Mesenchymal stem cell (in vitro differentiated cells and primary cell): ENCODE results near the gene RPTOR.

Source experiments
- DNase-seq: peaks from one replicate; pipeline ENCODE4 v3.0.0-alpha.2; 2013
- H2AFZ ChIP-seq: one replicate; pipeline ENCODE4 v1.6.1; 2013; ENCODE audit warnings: low read depth, mild to moderate bottlenecking, control low read depth, inconsistent platforms, low read length, moderate library complexity
- H2AK5ac ChIP-seq: 2 replicates; pipeline ENCODE4 v1.6.1; 2013; ENCODE audit warnings: low read length, moderate library complexity, mild to moderate bottlenecking, inconsistent platforms; ENCODE audit not compliant: severe bottlenecking
- H2BK120ac ChIP-seq: one replicate; pipeline ENCODE4 v1.6.1; 2013; ENCODE audit warnings: low read depth, mild to moderate bottlenecking, inconsistent platforms, low read length, moderate library complexity
- H2BK12ac ChIP-seq, 2 experiments: one replicate each; pipeline ENCODE4 v1.6.1; 2013; ENCODE audit warnings: inconsistent platforms in 2 of 2, low read length in 2 of 2, mild to moderate bottlenecking in 2 of 2, moderate library complexity in 2 of 2, control low read depth in 1 of 2
- H2BK15ac ChIP-seq: one replicate; pipeline ENCODE4 v1.6.1; 2013; ENCODE audit warnings: mild to moderate bottlenecking, low read depth, inconsistent platforms; ENCODE audit not compliant: poor library complexity, severe bottlenecking
- H2BK5ac ChIP-seq: 2 replicates; pipeline ENCODE4 v1.6.1; 2013; ENCODE audit warnings: low read depth, mild to moderate bottlenecking, low read length, control low read depth, inconsistent platforms; ENCODE audit not compliant: poor library complexity, severe bottlenecking
- H3K14ac ChIP-seq, 2 experiments: one replicate each; pipeline ENCODE4 v1.6.1; 2013; ENCODE audit warnings: inconsistent platforms in 2 of 2, low read length in 2 of 2, control low read depth in 1 of 2, mild to moderate bottlenecking in 1 of 2, moderate library complexity in 1 of 2
- H3K18ac ChIP-seq, 2 experiments: one replicate each; pipeline ENCODE4 v1.6.1; 2013; ENCODE audit warnings: inconsistent platforms in 2 of 2, low read length in 2 of 2, control low read depth in 1 of 2, low read depth in 1 of 2, mild to moderate bottlenecking in 1 of 2
- H3K23ac ChIP-seq, 2 experiments: one replicate each; pipeline ENCODE4 v1.6.1; 2013; ENCODE audit warnings: inconsistent platforms in 2 of 2, low read length in 2 of 2, mild to moderate bottlenecking in 2 of 2, moderate library complexity in 2 of 2, control low read depth in 1 of 2
- H3K27ac ChIP-seq: 2 replicates; pipeline ENCODE4 v1.5.1; 2013; ENCODE audit warnings: mild to moderate bottlenecking, moderate library complexity, low read length, control low read depth, inconsistent platforms; ENCODE audit not compliant: poor library complexity, severe bottlenecking
- H3K27me3 ChIP-seq, 2 experiments: 2 replicates each; pipeline versions ENCODE4 v1.6.1 to v1.7.0; 2013; ENCODE audit warnings: low read length in 2 of 2, mild to moderate bottlenecking in 2 of 2, moderate library complexity in 2 of 2, control low read depth in 1 of 2, inconsistent platforms in 1 of 2; ENCODE audit not compliant: control insufficient read depth in 1 of 2, insufficient read depth in 1 of 2
- H3K36me3 ChIP-seq, 2 experiments: 2 replicates each; pipeline versions ENCODE4 v1.6.1 to v1.7.0; 2013; ENCODE audit warnings: low read length in 2 of 2, control low read depth in 1 of 2, inconsistent platforms in 1 of 2, low read depth in 1 of 2, mild to moderate bottlenecking in 1 of 2; ENCODE audit not compliant: insufficient read depth in 2 of 2, control insufficient read depth in 1 of 2
- H3K4ac ChIP-seq, 2 experiments: one replicate each; pipeline ENCODE4 v1.6.1; 2013; ENCODE audit warnings: inconsistent platforms in 2 of 2, low read length in 2 of 2, mild to moderate bottlenecking in 2 of 2, moderate library complexity in 2 of 2, control low read depth in 1 of 2, low read depth in 1 of 2
- H3K4me1 ChIP-seq: 2 replicates; pipeline ENCODE4 v1.6.1; 2013; ENCODE audit warnings: low read depth, low read length, control low read depth; ENCODE audit not compliant: control insufficient read depth, insufficient read depth
- H3K4me2 ChIP-seq: 2 replicates; pipeline ENCODE4 v1.6.1; 2013; ENCODE audit warnings: low read length, mild to moderate bottlenecking, inconsistent platforms; ENCODE audit not compliant: poor library complexity, severe bottlenecking
- H3K4me3 ChIP-seq, 2 experiments: 2 replicates each; pipeline versions ENCODE4 v1.5.1 to v1.7.0; 2013; ENCODE audit warnings: low read length in 2 of 2, mild to moderate bottlenecking in 2 of 2, control low read depth in 1 of 2, low read depth in 1 of 2; ENCODE audit not compliant: insufficient read depth in 1 of 2
- H3K79me1 ChIP-seq: replicated peaks from 2 replicates; pipeline ENCODE4 v1.6.1; 2013; ENCODE audit warnings: mild to moderate bottlenecking, control low read depth, low read length, inconsistent platforms; ENCODE audit not compliant: poor library complexity, severe bottlenecking
- H3K9ac ChIP-seq: 2 replicates; pipeline ENCODE4 v1.7.0; 2013; ENCODE audit warnings: mild to moderate bottlenecking, low read length, moderate library complexity
- H3K9me3 ChIP-seq: 2 replicates; pipeline ENCODE4 v1.7.0; 2013; ENCODE audit warnings: mild to moderate bottlenecking, low read length; ENCODE audit not compliant: control insufficient read depth
- H4K8ac ChIP-seq: one replicate; pipeline ENCODE4 v1.6.1; 2013; ENCODE audit warnings: inconsistent platforms, mild to moderate bottlenecking, low read length, moderate library complexity
- H4K91ac ChIP-seq: one replicate; pipeline ENCODE4 v1.6.1; 2013; ENCODE audit warnings: mild to moderate bottlenecking, low read length, inconsistent platforms
- WGBS: methylation state at CpG from one replicate; pipeline ENCODE4 v1.1.7; 2013; ENCODE audit warnings: mixed read lengths; 5-methylcytosine and 5-hydroxymethylcytosine counted together

RPTOR gene

GRCh38 chr17:80738987-80739730 lies 194.5 kb downstream of the RPTOR start:
- WGBS = 75% methylated on average over 19 of the region's 21 CpGs
- H2AK5ac ChIP-seq = no peak overlapping the region

DNA sequence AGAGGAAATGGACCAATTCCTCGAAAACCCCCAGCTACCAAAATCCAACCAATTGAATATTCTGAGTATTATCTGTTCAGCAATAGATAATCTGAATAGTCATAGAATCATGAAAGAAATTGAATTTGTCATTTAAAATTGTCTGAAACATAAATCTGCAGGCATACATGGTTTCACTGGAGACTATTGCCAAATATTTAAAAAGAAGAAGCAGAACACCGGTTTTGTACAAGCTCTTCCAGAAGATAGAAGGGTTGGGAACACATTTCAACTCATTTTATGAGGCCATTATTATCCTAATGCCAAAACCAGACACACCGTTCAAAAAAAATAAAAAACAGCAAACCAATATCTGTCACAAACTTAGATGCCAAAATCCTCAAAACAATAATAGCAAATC lies 195.5 kb downstream of the RPTOR start:
- peaks cover 38% of the 10 kb centered on the region for H3K79me1 ChIP-seq
- H2AFZ ChIP-seq = no peak overlapping the region
- H2BK12ac ChIP-seq = no peak overlapping the region
- H2BK120ac ChIP-seq = no peak overlapping the region
- H3K4me2 ChIP-seq = no peak overlapping the region
- H4K8ac ChIP-seq = no peak overlapping the region
- H2BK5ac ChIP-seq = no peak overlapping the region
- no peak overlapping the region for H3K18ac ChIP-seq
- H3K36me3 ChIP-seq = peaks cover 12 to 25% of the 10 kb centered on the region in 2 experiments
- H3K9me3 ChIP-seq = peaks cover 4% of the 10 kb centered on the region
- no peak overlapping the region for H3K14ac ChIP-seq
- no peak overlapping the region for H3K4me3 ChIP-seq
- H3K4ac ChIP-seq = no peak overlapping the region
- H2BK15ac ChIP-seq = no peak overlapping the region
- no peaks in the 10 kb centered on the region for H3K27me3 ChIP-seq
- H3K23ac ChIP-seq = no peak overlapping the region
- no peak for DNase-seq
- peaks cover 4% of the 10 kb centered on the region for H3K4me1 ChIP-seq
- 50% methylated on average over 2 of the region's 3 CpGs for WGBS
- no peak overlapping the region for H4K91ac ChIP-seq
- H3K27ac ChIP-seq = no peak overlapping the region
- H3K9ac ChIP-seq = no peak overlapping the region
- H2AK5ac ChIP-seq = no peak overlapping the region

More at GRCh38 chr17:80738987-80739730, 194.5 kb downstream of the RPTOR start:
- no peak overlapping the region for H2BK15ac ChIP-seq
- no peak overlapping the region for H2BK5ac ChIP-seq
- H2BK12ac ChIP-seq = no peak overlapping the region
- H3K9me3 ChIP-seq = peaks cover 4% of the 10 kb centered on the region
- no peak overlapping the region for H3K4me2 ChIP-seq
- H3K23ac ChIP-seq = no peak overlapping the region
- H3K4me3 ChIP-seq = no peak overlapping the region
- peak; percentile 53 for DNase-seq
- no peak overlapping the region for H4K91ac ChIP-seq
- peaks cover 4% of the 10 kb centered on the region for H3K4me1 ChIP-seq
- no peak overlapping the region for H3K14ac ChIP-seq
- no peak overlapping the region for H2BK120ac ChIP-seq
- H3K9ac ChIP-seq = no peak overlapping the region
- H3K18ac ChIP-seq = peak overlapping the region in 1 of 2 experiments; percentile 4
- H3K27me3 ChIP-seq = no peaks in the 10 kb centered on the region
- no peak overlapping the region for H4K8ac ChIP-seq
- peaks cover 40% of the 10 kb centered on the region for H3K79me1 ChIP-seq
- H3K4ac ChIP-seq = no peak overlapping the region
- H2AFZ ChIP-seq = no peak overlapping the region
- no peak overlapping the region for H3K27ac ChIP-seq
- peaks cover 20 to 25% of the 10 kb centered on the region in 2 experiments for H3K36me3 ChIP-seq

DNA sequence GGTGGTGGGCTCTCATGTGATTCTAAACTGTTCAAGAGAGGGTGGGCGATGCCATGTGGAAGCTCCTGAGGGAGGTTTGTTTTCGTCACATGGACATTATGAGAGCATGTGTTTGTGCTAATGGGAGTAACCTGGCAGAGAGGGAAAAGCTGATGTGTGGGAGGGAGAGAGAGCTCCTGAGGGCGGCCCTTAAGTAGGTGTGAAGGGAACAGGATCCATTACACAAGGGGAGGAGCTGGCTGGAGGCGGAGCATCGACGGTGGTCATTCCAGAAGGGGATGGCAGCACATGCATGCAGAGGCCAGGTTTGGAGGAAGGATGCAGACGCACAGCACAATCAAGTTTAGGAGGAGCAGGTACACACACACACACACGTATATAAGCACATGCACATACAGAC lies 197.5 kb downstream of the RPTOR start:
- WGBS = 95% methylated on average over 8 of the region's 8 CpGs
- no peak overlapping the region for H3K4ac ChIP-seq
- no peak overlapping the region for H3K4me2 ChIP-seq
- H3K18ac ChIP-seq = no peak overlapping the region
- H4K91ac ChIP-seq = no peak overlapping the region
- H2BK15ac ChIP-seq = no peak overlapping the region
- no peak overlapping the region for H2BK5ac ChIP-seq
- no peak overlapping the region for H3K9ac ChIP-seq
- no peak for DNase-seq
- no peak overlapping the region for H3K27ac ChIP-seq
- H2BK12ac ChIP-seq = peak overlapping the region in 1 of 2 experiments; percentile 29
- H3K9me3 ChIP-seq = peaks cover 4% of the 10 kb centered on the region
- H2AFZ ChIP-seq = no peak overlapping the region
- H3K23ac ChIP-seq = no peak overlapping the region
- no peaks in the 10 kb centered on the region for H3K27me3 ChIP-seq
- H2BK120ac ChIP-seq = no peak overlapping the region
- H3K4me3 ChIP-seq = no peak overlapping the region
- no peak overlapping the region for H4K8ac ChIP-seq
- no peak overlapping the region for H2AK5ac ChIP-seq
- H3K79me1 ChIP-seq = peaks cover 32% of the 10 kb centered on the region
- H3K4me1 ChIP-seq = peaks cover 4% of the 10 kb centered on the region
- H3K14ac ChIP-seq = no peak overlapping the region
- peaks cover 12 to 25% of the 10 kb centered on the region in 2 experiments for H3K36me3 ChIP-seq

DNA sequence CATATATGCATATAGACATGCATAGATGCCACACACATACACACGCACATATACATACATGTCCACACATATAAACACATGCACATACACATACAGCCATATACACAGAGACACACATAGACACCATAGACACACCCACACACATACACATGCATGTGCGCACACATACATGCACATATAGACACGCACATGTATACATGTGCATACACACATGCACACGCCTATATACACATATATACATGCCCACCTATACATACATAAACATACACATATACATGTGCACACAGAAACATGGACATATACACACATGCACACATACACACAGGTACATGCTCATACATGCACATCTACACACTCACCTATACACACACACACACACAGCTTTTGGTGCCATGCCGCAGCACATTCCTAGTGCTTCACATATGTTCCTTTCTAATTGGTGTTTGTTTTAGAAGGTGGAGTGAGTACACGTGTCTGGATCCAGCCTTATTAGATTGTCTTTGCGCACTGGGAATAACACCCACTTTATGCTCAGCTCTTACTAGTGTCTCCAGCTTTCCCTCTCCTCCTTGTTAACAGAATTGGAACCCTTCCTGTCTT lies 198.0 kb downstream of the RPTOR start:
- Histone ChIP-seq H3K9me3 (peaks cover 4% of the 10 kb centered on the region), H2BK5ac (no peak overlapping the region), H3K27me3 (no peaks in the 10 kb centered on the region), H3K18ac (no peak overlapping the region), H3K23ac (no peak overlapping the region), H4K8ac (no peak overlapping the region), H3K4ac (no peak overlapping the region), H3K4me1 (peaks cover 4% of the 10 kb centered on the region), H2AFZ (no peak overlapping the region), H4K91ac (no peak overlapping the region), H2BK120ac (no peak overlapping the region), H2AK5ac (no peak overlapping the region), H3K4me2 (no peak overlapping the region), H3K9ac (no peak overlapping the region), H3K14ac (no peak overlapping the region), H2BK12ac (no peak overlapping the region), H3K79me1 (peaks cover 34% of the 10 kb centered on the region), H3K36me3 (peaks cover 15 to 26% of the 10 kb centered on the region in 2 experiments), H3K27ac (no peak overlapping the region), H3K4me3 (peak overlapping the region in 1 of 2 experiments; percentile 12), H2BK15ac (no peak overlapping the region)
- 73% methylated on average over 6 of the region's 7 CpGs for WGBS
- no peak for DNase-seq
